HepG2 (cell line): ENCODE measurements around the gene ZNF593OS. TPM values are rescaled to one million over a fixed set of nuclear protein-coding genes. Genes with fewer than 3 reads are reported as not detected.

Experiments
- ATAC-seq: fragments of 200-7000 bp; cut with Tn5 transposase; 3 replicates; pipeline ENCODE4 v1.9.1; 2020; ENCODE audit warnings: mild to moderate bottlenecking, moderate library complexity
- BruUV-seq: library from RNA; stranded (reverse); fragments of 400-500 nt; replicated peaks from 2 replicates; lab custom pipeline; 2021; lab: Mats Ljungman, UMichigan
- CTCF ChIA-PET: fragments of 300-600 bp; formaldehyde crosslinking; extraction: SDS; loops from one replicate; lab custom pipeline; 2021; ENCODE audit warnings: low total read pairs, inconsistent platforms, low intra/inter-chr PET ratio; lab: Yijun Ruan, JAX
- POLR2A ChIA-PET: fragments of 350-600 bp; sonication (Branson Sonifier 250); formaldehyde crosslinking; loops from one replicate; lab custom pipeline; 2020; ENCODE audit warnings: antibody characterized with exemption, inconsistent platforms; lab: Yijun Ruan, JAX
- DNase-seq: peaks from one replicate; pipeline ENCODE4 v3.0.0-alpha.2; 2015; ENCODE audit warnings: low spot score
- FAIRE-seq: peaks from 3 replicates; lab custom pipeline; 2011; peaks lifted over from hg19 to GRCh38; lab: Jason Lieb, UNC
- H2AFZ ChIP-seq: one replicate; pipeline ENCODE4 v1.6.1; 2011; ENCODE audit warnings: low read length, inconsistent platforms
- H3K27ac ChIP-seq: fragments of 300-600 bp; 3 replicates; pipeline ENCODE4 v1.8.0; 2011; ENCODE audit warnings: mixed run types, mild to moderate bottlenecking, mixed read lengths, low read length, inconsistent platforms; ENCODE audit not compliant: insufficient read depth; ENCODE audit errors: extremely low read length
- H3K27me3 ChIP-seq, 2 experiments: fragments of 200-600 bp in 1 of 2; 2 replicates in 1 of 2; 3 replicates in 1 of 2; pipeline versions ENCODE4 v1.6.0 to v1.8.0; 2011; ENCODE audit warnings: low read length in 2 of 2, mild to moderate bottlenecking in 2 of 2, moderate library complexity in 2 of 2, inconsistent platforms in 1 of 2; ENCODE audit not compliant: insufficient read depth in 2 of 2, control insufficient read depth in 1 of 2
- H3K36me3 ChIP-seq, 2 experiments: fragments of 200-600 bp in 1 of 2; replicated peaks in 1 of 2; 2 replicates in 1 of 2; 3 replicates in 1 of 2; pipeline versions ENCODE4 v1.5.1 to v1.8.0; 2011; ENCODE audit warnings: low read length in 2 of 2, inconsistent platforms in 1 of 2; ENCODE audit not compliant: insufficient read depth in 2 of 2, control insufficient read depth in 1 of 2
- H3K4me1 ChIP-seq: 2 replicates; pipeline ENCODE4 v1.5.1; 2012; ENCODE audit warnings: low read length, inconsistent platforms; ENCODE audit not compliant: insufficient read depth
- H3K4me2 ChIP-seq: 2 replicates; pipeline ENCODE4 v1.6.0; 2011; ENCODE audit warnings: low read depth, low read length, inconsistent platforms
- H3K4me3 ChIP-seq, 3 experiments: fragments of 200-600 bp in 1 of 3; sonication (generic), shearing (Covaris generic) in 1 of 3; replicated peaks in 1 of 3; 2 replicates each; pipeline ENCODE4 v1.5.1; 2011 to 2016; ENCODE audit warnings: low read length in 3 of 3, inconsistent platforms in 2 of 3, low read depth in 2 of 3, mild to moderate bottlenecking in 2 of 3, control low read depth in 1 of 3, mixed read lengths in 1 of 3; ENCODE audit not compliant: insufficient read depth in 1 of 3
- H3K79me2 ChIP-seq: one replicate; pipeline ENCODE4 v1.6.1; 2011; ENCODE audit warnings: low read length, inconsistent platforms; ENCODE audit not compliant: insufficient read depth
- H3K9ac ChIP-seq: 2 replicates; pipeline ENCODE4 v1.6.0; 2011; ENCODE audit warnings: mild to moderate bottlenecking, low read depth, low read length, inconsistent platforms; ENCODE audit not compliant: insufficient read depth
- H3K9me3 ChIP-seq: 2 replicates; pipeline ENCODE4 v1.5.1; 2012; ENCODE audit warnings: mild to moderate bottlenecking, low read length
- H4K20me1 ChIP-seq: 2 replicates; pipeline ENCODE4 v1.6.0; 2011; ENCODE audit warnings: inconsistent platforms, mild to moderate bottlenecking, low read length, moderate library complexity; ENCODE audit not compliant: insufficient read depth
- JUNB ChIP-seq: sonication (generic); formaldehyde crosslinking; IDR thresholded peaks from 2 replicates; pipeline ENCODE4 v1.8.0; 2022; ENCODE audit warnings: missing genetic modification reagents, mild to moderate bottlenecking, borderline replicate concordance
- MAFG ChIP-seq: sonication (generic); formaldehyde crosslinking; IDR thresholded peaks from 2 replicates; pipeline ENCODE4 v1.5.1; 2020; ENCODE audit warnings: mild to moderate bottlenecking, missing genetic modification reagents
- PHF5A ChIP-seq: IDR thresholded peaks from one replicate; pipeline ENCODE4 v1.6.1; 2018; ENCODE audit warnings: low read depth, missing genetic modification reagents; ENCODE audit not compliant: unreplicated experiment
- SP140L ChIP-seq: sonication (generic); formaldehyde crosslinking; IDR thresholded peaks from 2 replicates; pipeline ENCODE4 v1.4.0; 2020; ENCODE audit warnings: missing genetic modification reagents, borderline replicate concordance
- SRY ChIP-seq: sonication (generic); formaldehyde crosslinking; IDR thresholded peaks from 2 replicates; pipeline ENCODE4 v1.8.0; 2022; ENCODE audit warnings: mild to moderate bottlenecking, missing genetic modification reagents
- TFE3 ChIP-seq: IDR thresholded peaks from 2 replicates; pipeline ENCODE4 v1.6.1; 2016
- THAP11 ChIP-seq: IDR thresholded peaks from 2 replicates; pipeline ENCODE4 v1.6.1; 2016; ENCODE audit warnings: missing biosample characterization, missing genetic modification reagents
- YY1 ChIP-seq: IDR thresholded peaks from 2 replicates; pipeline ENCODE4 v1.6.1; 2011; ENCODE audit warnings: low read length, low read depth, moderate library complexity, mild to moderate bottlenecking; ENCODE audit not compliant: insufficient read depth, insufficient replicate concordance
- ZBTB7B ChIP-seq: sonication (generic); formaldehyde crosslinking; IDR thresholded peaks from 2 replicates; pipeline ENCODE4 v1.4.0; 2020; ENCODE audit warnings: missing genetic modification reagents
- ZNF460 ChIP-seq: sonication (generic); formaldehyde crosslinking; IDR thresholded peaks from 2 replicates; pipeline ENCODE4 v1.5.1; 2020; ENCODE audit warnings: missing genetic modification reagents, mild to moderate bottlenecking, borderline replicate concordance
- ZNF556 ChIP-seq: sonication (generic); formaldehyde crosslinking; IDR thresholded peaks from 2 replicates; pipeline ENCODE4 v1.4.0; 2020; ENCODE audit warnings: mild to moderate bottlenecking, missing genetic modification reagents, borderline replicate concordance
- ZNF710 ChIP-seq: sonication (generic); formaldehyde crosslinking; IDR thresholded peaks from 2 replicates; pipeline ENCODE4 v1.5.0; 2020; ENCODE audit warnings: mild to moderate bottlenecking, missing genetic modification reagents, borderline replicate concordance
- ZNF761 ChIP-seq: sonication (generic); formaldehyde crosslinking; conservative IDR thresholded peaks from 2 replicates; pipeline ENCODE4 v1.4.0; 2020; ENCODE audit warnings: mild to moderate bottlenecking, missing genetic modification reagents
- ZNF816 ChIP-seq: sonication (generic); formaldehyde crosslinking; IDR thresholded peaks from 2 replicates; pipeline ENCODE4 v1.8.0; 2022; ENCODE audit warnings: missing genetic modification reagents, mild to moderate bottlenecking, borderline replicate concordance
- ZNF841 ChIP-seq: sonication (generic); formaldehyde crosslinking; IDR thresholded peaks from 2 replicates; pipeline ENCODE4 v1.8.1; 2023; ENCODE audit warnings: missing genetic modification reagents, borderline replicate concordance
- ZSCAN20 ChIP-seq: sonication (generic); formaldehyde crosslinking; IDR thresholded peaks from 2 replicates; pipeline ENCODE4 v1.4.0; 2020; ENCODE audit warnings: missing genetic modification reagents, mild to moderate bottlenecking, borderline replicate concordance
- ZSCAN22 ChIP-seq: sonication (generic); formaldehyde crosslinking; IDR thresholded peaks from 2 replicates; pipeline ENCODE4 v1.4.0; 2020; ENCODE audit warnings: mild to moderate bottlenecking, missing genetic modification reagents
- WGBS: methylation state at CpG from one replicate; pipeline ENCODE4 v1.1.6; 2017; ENCODE audit warnings: low lambda C conversion rate; 5-methylcytosine and 5-hydroxymethylcytosine counted together
- in situ Hi-C: cut with HindIII; loops from 2 replicates; pipeline ENCODE4 v1.10.0; 2017; ENCODE audit warnings: low pct_unique_long_range_greater_than_20kb; ENCODE audit not compliant: extremely low pct_ligation_motif_present
- intact Hi-C: fragments of 100-400 bp; cut with micrococcal nuclease; formaldehyde crosslinking; loops from one replicate; pipeline ENCODE4 v1.10.0; 2022; ENCODE audit not compliant: unreplicated experiment
- polyA plus RNA-seq, 8 experiments: library from polyadenylated mRNA; depleted of rRNA in 3 of 8; stranded (reverse) in 7 of 8; unstranded in 1 of 8; fragments of >200 nt; fragmentation: Illumina TruSeq in 4 of 8; extraction: Trizol in 4 of 8; gene quantifications; 2 replicates each; pipeline versions ENCODE4 v1.2.1 to v1.2.3, GENCODE V29; 2011 to 2016; ENCODE audit warnings: low read depth in 4 of 8, missing spikeins in 1 of 8, mixed read lengths in 1 of 8; ENCODE audit not compliant: insufficient read depth in 1 of 8
- total RNA-seq, 5 experiments: library from RNA; depleted of rRNA; stranded (reverse); fragments of >200 nt; fragmentation: Illumina TruSeq; extraction: Trizol; gene quantifications; 2 replicates each; pipeline ENCODE4 v1.2.3, GENCODE V29; 2016; ENCODE audit warnings: low read depth in 1 of 5

ZNF593OS gene
- total and polyA plus RNA-seq, 2 of the 13 experiments (the other 11 are each of a cell fraction or from before 2014, with no cell fraction given) = not detected

GRCh38 chr1:26220199-26220912 lies 48.7 kb upstream of the ZNF593OS start (continued):
- TF ChIP-seq TFE3 (CRISPR knock-in tag) (no peak), SRY (CRISPR knock-in tag) (no peak), ZNF460 (no peak), ZSCAN20 (CRISPR knock-in tag) (no peak), ZNF556 (CRISPR knock-in tag) (no peak), ZNF710 (no peak), PHF5A (CRISPR knock-in tag) (no peak), ZBTB7B (CRISPR knock-in tag) (no peak)

- Histone ChIP-seq H4K20me1 (no peaks in the 10 kb centered on the region), H2AFZ (no peak overlapping the region), H3K4me2 (no peak overlapping the region), H3K79me2 (no peaks in the 10 kb centered on the region), H3K36me3 (no peaks in the 10 kb centered on the region), H3K4me1 (peaks cover 11% of the 10 kb centered on the region), H3K9ac (no peak overlapping the region), H3K4me3 (no peak overlapping the region), H3K9me3 (no peaks in the 10 kb centered on the region), H3K27me3 (peaks cover 0 to 6% of the 10 kb centered on the region in 2 experiments; a peak in 3 of 5 replicates), H3K27ac (no peak overlapping the region)
- ATAC-seq (no peak), FAIRE-seq (no peak), DNase-seq (no peak)
- in situ Hi-C loops = no loop called here
- intact Hi-C loops = no loop called here
- CTCF ChIA-PET = no interaction called here
- no TSS peak for BruUV-seq
- WGBS = 66% methylated on average over 5 of the region's 11 CpGs
- POLR2A ChIA-PET = no interaction called here
- TF ChIP-seq JUNB (no peak), ZNF841 (CRISPR knock-in tag) (no peak), ZNF761 (CRISPR knock-in tag) (no peak), ZNF816 (CRISPR knock-in tag) (no peak), ZSCAN22 (CRISPR knock-in tag) (no peak), SP140L (CRISPR knock-in tag) (no peak), THAP11 (CRISPR knock-in tag) (no peak), MAFG (CRISPR knock-in tag) (no peak), YY1 (no peak)
Observed at GRCh38 chr1:26218906-26219494, 47.4 kb upstream of the ZNF593OS start.
